AG09309 (cell line): ENCODE results near the gene NRDE2.

Experiments used
- DNase-seq: peaks from one replicate; pipeline ENCODE4 v3.0.0-alpha.2; 2010; ENCODE audit warnings: low read depth
- H3K4me3 ChIP-seq: 2 replicates; pipeline ENCODE4 v1.5.1; 2011; ENCODE audit warnings: mild to moderate bottlenecking, low read depth, low read length, moderate library complexity; ENCODE audit not compliant: control insufficient read depth
- TF ChIP-seq, protein P1 (sequence below): IDR thresholded peaks from 2 replicates; pipeline ENCODE4 v1.5.1; 2011; ENCODE audit warnings: mild to moderate bottlenecking, low read depth, low read length, inconsistent platforms; ENCODE audit not compliant: insufficient read depth, control insufficient read depth; ENCODE audit errors: missing control alignments

NRDE2 gene, protein sequence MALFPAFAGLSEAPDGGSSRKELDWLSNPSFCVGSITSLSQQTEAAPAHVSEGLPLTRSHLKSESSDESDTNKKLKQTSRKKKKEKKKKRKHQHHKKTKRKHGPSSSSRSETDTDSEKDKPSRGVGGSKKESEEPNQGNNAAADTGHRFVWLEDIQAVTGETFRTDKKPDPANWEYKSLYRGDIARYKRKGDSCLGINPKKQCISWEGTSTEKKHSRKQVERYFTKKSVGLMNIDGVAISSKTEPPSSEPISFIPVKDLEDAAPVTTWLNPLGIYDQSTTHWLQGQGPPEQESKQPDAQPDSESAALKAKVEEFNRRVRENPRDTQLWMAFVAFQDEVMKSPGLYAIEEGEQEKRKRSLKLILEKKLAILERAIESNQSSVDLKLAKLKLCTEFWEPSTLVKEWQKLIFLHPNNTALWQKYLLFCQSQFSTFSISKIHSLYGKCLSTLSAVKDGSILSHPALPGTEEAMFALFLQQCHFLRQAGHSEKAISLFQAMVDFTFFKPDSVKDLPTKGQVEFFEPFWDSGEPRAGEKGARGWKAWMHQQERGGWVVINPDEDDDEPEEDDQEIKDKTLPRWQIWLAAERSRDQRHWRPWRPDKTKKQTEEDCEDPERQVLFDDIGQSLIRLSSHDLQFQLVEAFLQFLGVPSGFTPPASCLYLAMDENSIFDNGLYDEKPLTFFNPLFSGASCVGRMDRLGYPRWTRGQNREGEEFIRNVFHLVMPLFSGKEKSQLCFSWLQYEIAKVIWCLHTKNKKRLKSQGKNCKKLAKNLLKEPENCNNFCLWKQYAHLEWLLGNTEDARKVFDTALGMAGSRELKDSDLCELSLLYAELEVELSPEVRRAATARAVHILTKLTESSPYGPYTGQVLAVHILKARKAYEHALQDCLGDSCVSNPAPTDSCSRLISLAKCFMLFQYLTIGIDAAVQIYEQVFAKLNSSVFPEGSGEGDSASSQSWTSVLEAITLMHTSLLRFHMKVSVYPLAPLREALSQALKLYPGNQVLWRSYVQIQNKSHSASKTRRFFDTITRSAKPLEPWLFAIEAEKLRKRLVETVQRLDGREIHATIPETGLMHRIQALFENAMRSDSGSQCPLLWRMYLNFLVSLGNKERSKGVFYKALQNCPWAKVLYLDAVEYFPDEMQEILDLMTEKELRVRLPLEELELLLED

DNA sequence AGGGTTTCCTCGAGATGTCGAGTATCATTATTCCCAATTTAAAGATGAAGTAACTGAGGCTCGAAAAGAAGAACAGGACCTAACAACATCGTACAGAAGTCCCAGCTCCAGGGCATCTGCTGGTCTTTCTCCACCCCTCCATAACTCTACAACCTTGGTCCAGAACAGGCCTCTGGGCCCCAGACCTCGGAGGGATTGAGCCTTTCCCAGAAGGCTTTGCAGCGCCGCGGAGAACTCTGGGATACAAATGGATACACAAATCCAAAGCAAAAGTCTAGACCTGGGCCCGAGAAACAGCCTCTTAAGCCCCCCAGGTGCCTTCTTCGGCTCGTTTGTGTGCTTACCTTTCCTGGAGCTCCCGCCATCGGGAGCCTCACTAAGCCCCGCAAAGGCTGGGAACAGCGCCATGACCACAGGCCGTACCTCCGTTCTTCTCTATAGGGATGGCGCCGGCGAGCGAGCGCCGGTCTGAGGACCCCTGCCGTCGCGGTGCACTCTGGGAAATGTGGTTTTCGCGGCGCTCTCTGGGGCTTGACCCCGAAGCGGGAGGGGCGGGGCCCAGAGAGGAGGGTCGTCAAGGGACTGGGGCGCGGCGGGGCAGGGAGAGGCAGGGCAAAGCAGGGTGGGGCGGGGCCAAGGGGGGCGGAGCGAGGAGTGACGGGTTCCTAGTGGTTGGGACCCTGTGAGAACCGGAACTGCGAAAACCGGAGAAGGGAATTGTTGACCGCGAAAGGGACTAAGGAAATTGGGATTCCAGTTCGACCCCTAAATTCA, at the start of gene NRDE2:
NRDE2 (minus strand) TSS at position 445 of the 774 bp plus-strand sequence; CDS start at position 408, 37 bp downstream.
- peak; percentile 74 for DNase-seq
- TF ChIP-seq, protein P1, sequence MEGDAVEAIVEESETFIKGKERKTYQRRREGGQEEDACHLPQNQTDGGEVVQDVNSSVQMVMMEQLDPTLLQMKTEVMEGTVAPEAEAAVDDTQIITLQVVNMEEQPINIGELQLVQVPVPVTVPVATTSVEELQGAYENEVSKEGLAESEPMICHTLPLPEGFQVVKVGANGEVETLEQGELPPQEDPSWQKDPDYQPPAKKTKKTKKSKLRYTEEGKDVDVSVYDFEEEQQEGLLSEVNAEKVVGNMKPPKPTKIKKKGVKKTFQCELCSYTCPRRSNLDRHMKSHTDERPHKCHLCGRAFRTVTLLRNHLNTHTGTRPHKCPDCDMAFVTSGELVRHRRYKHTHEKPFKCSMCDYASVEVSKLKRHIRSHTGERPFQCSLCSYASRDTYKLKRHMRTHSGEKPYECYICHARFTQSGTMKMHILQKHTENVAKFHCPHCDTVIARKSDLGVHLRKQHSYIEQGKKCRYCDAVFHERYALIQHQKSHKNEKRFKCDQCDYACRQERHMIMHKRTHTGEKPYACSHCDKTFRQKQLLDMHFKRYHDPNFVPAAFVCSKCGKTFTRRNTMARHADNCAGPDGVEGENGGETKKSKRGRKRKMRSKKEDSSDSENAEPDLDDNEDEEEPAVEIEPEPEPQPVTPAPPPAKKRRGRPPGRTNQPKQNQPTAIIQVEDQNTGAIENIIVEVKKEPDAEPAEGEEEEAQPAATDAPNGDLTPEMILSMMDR = no peak
- peak within 1 kb of the TSS; percentile 83 for H3K4me3 ChIP-seq

- no peak overlapping the region for H3K4me3 ChIP-seq
- DNase-seq = no peak
- TF ChIP-seq, protein P1 = no peak
Measured at GRCh38 chr14:90381011-90381786, 49.5 kb upstream of the NRDE2 start.

- TF ChIP-seq, protein P1 = no peak
- DNase-seq = no peak
Measured at GRCh38 chr14:90379106-90379505, 47.4 kb upstream of the NRDE2 start.

GRCh38 chr14:90378249-90378648, 46.5 kb upstream of the NRDE2 start:
- TF ChIP-seq, protein P1 = no peak
- no peak for DNase-seq
- H3K4me3 ChIP-seq = no peak overlapping the region

More at GRCh38 chr14:90379106-90379505, 47.4 kb upstream of the NRDE2 start:
- H3K4me3 ChIP-seq = no peak overlapping the region

DNA sequence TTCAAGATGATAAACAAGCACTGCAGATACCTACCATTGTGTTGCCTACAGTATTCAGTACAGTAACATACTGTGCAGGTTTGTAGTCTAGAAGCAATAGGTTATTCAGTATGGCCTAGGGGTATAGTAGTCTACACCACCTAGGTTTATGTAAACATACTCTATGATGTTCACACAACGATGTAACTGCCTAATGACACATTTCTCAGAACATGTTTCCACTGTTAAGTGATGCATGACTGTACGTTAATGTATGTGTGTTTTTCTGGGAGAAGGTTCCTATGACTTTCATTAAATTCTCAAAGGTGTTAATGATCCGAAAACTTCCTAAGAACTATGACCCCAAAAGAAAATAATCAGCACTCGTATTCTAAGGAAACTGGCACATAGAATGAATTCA, 44.2 kb upstream of the NRDE2 start:
- TF ChIP-seq, protein P1 = no peak
- H3K4me3 ChIP-seq = no peak overlapping the region
- DNase-seq = no peak
